Osteocyte (in vitro differentiated cells): ENCODE data around the gene FGF2. TPM values are rescaled to one million over a fixed set of nuclear protein-coding genes. Genes with fewer than 3 reads are reported as not detected.
A peak's percentile ranks its signal among the peaks of the same experiment; 100 is the strongest.
"Not testable (repeated sequence)": the region's sequence is repeated elsewhere in the genome, so short reads cannot be mapped to it uniquely, and the experiment has no call there.

Experiments
- DNase-seq: peaks from one replicate; pipeline ENCODE4 v3.0.0; 2021; ENCODE audit warnings: mixed read lengths; ENCODE audit not compliant: unreplicated experiment; ENCODE audit errors: extremely low spot score
- H3K27ac Mint-ChIP-seq: one replicate; pipeline ENCODE4 v1.8.0; 2021; ENCODE audit warnings: mild to moderate bottlenecking, mixed read lengths; ENCODE audit not compliant: unreplicated experiment
- H3K27me3 Mint-ChIP-seq: one replicate; pipeline ENCODE4 v1.8.0; 2021; ENCODE audit warnings: mixed read lengths; ENCODE audit not compliant: unreplicated experiment
- H3K36me3 Mint-ChIP-seq: one replicate; pipeline ENCODE4 v1.8.0; 2021; ENCODE audit warnings: mixed read lengths; ENCODE audit not compliant: unreplicated experiment
- H3K4me1 Mint-ChIP-seq: one replicate; pipeline ENCODE4 v1.8.0; 2021; ENCODE audit warnings: mixed read lengths; ENCODE audit not compliant: unreplicated experiment
- H3K4me3 Mint-ChIP-seq: one replicate; pipeline ENCODE4 v1.8.0; 2021; ENCODE audit warnings: mild to moderate bottlenecking, moderate library complexity, mixed read lengths; ENCODE audit not compliant: unreplicated experiment
- H3K9me3 Mint-ChIP-seq: one replicate; pipeline ENCODE4 v1.8.0; 2021; ENCODE audit warnings: mixed read lengths; ENCODE audit not compliant: unreplicated experiment
- total RNA-seq: library from RNA; stranded (reverse); gene quantifications from 2 replicates; pipeline ENCODE4 v1.2.1, GENCODE V29; 2021
- TF ChIP-seq, protein P1 (sequence below): fragments of 200-600 bp; sonication (generic); IDR thresholded peaks from 2 replicates; pipeline ENCODE4 v1.5.0; 2021; ENCODE audit warnings: antibody characterized with exemption, mild to moderate bottlenecking, moderate library complexity

FGF2 gene
- total RNA-seq, 1 donor from 2014 or later, result 29.2 TPM

DNA sequence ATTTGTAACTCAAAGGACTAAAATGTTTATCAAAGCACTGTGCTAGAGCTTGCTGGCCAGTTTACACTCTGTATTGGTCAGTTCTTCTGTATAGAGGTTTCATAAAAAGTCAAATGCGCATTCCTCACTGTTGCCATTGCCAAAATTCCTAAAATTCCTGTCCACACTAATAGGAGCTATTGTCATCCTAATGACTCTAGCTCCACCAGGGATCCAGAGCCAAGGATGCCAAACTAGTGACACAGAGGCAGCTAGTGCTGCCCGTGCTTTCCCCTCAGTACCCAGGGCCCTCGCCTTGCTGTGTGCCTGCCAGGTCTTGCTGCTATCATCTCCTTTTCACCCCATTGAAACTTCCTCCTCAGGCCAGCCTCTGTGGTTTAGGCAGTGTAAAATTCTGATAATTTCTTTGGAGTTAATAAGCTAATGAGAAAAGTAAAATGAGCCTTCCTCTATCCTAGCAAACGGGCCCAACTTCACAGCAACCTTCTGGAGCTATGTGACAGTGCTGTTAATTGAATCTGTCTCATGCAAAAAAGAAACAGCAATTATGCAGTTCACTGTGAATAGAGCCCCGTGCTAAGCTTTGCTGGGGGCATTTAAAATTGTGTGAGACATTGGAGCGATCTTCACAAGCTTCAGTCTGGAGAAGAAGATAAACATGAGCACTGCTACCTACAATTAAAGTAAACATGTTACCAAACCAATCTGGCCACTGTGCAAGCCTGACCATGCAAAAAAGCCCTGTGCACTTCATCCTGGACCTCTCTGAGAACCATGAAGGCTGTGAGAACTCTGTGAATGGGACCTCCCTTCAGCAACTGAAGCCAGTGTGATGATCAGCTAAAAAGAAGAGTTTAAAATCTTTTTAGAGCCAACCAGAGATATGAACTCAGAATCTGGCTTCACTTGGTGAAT, 43.1 kb upstream of the FGF2 start:
- Mint-ChIP-seq H3K9me3 (no peaks in the 10 kb centered on the region), H3K4me3 (peak overlapping the region; percentile 41), H3K4me1 (peaks cover 61% of the 10 kb centered on the region), H3K27me3 (no peaks in the 10 kb centered on the region), H3K27ac (peak overlapping the region; percentile 90), H3K36me3 (no peaks in the 10 kb centered on the region)
- DNase-seq, result no peak
- TF ChIP-seq, protein P1, sequence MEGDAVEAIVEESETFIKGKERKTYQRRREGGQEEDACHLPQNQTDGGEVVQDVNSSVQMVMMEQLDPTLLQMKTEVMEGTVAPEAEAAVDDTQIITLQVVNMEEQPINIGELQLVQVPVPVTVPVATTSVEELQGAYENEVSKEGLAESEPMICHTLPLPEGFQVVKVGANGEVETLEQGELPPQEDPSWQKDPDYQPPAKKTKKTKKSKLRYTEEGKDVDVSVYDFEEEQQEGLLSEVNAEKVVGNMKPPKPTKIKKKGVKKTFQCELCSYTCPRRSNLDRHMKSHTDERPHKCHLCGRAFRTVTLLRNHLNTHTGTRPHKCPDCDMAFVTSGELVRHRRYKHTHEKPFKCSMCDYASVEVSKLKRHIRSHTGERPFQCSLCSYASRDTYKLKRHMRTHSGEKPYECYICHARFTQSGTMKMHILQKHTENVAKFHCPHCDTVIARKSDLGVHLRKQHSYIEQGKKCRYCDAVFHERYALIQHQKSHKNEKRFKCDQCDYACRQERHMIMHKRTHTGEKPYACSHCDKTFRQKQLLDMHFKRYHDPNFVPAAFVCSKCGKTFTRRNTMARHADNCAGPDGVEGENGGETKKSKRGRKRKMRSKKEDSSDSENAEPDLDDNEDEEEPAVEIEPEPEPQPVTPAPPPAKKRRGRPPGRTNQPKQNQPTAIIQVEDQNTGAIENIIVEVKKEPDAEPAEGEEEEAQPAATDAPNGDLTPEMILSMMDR, result no peak

DNA sequence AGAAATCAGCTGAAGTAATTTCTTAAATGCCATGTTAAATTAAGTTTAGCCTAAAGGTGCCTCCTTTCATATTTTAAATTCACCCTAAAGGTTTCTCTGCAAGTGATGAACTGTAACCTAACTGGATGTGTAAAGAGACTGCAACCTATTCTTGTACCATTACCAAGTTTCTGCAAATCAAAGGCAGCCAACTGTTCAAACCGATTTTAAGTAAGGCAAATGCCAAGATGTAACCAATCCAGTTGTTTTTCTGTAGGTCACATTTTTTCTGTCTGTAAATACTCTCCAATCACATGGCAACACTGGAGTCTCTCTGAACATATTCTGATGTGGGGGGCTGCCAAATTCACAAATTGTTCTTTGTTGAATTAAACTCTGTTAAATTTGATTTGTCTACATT, 42.4 kb upstream of the FGF2 start:
- TF ChIP-seq, protein P1, result no peak
- no peak overlapping the region for H3K4me3 Mint-ChIP-seq
- H3K9me3 Mint-ChIP-seq, result no peaks in the 10 kb centered on the region
- no peaks in the 10 kb centered on the region for H3K27me3 Mint-ChIP-seq
- DNase-seq, result no peak
- H3K4me1 Mint-ChIP-seq, result peaks cover 58% of the 10 kb centered on the region
- peak overlapping the region; percentile 90 for H3K27ac Mint-ChIP-seq
- H3K36me3 Mint-ChIP-seq, result no peaks in the 10 kb centered on the region

DNA sequence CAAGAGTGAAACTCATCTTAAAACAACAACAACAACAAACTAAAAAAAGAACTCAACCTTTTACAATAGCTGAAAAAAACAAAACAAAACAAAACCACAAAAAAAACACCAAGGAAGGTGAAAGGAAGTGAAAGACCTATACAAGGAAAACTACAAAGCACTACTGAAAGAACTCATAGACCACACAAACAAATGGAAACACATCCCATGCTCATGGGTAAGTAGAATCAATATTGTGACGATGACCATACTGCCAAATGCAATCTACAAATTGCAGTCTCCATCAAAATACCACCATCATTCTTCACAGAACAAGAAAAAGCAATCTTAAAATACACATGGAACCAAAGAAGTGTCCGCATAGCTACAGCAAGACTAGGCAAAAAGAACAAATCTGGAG, 41.5 kb upstream of the FGF2 start:
- Mint-ChIP-seq H3K27me3 (no peaks in the 10 kb centered on the region), H3K4me3 (no peak overlapping the region), H3K36me3 (no peaks in the 10 kb centered on the region), H3K4me1 (peaks cover 60% of the 10 kb centered on the region), H3K9me3 (no peaks in the 10 kb centered on the region), H3K27ac (peak overlapping the region; percentile 23)
- no peak for DNase-seq
- TF ChIP-seq, protein P1, result no peak

DNA sequence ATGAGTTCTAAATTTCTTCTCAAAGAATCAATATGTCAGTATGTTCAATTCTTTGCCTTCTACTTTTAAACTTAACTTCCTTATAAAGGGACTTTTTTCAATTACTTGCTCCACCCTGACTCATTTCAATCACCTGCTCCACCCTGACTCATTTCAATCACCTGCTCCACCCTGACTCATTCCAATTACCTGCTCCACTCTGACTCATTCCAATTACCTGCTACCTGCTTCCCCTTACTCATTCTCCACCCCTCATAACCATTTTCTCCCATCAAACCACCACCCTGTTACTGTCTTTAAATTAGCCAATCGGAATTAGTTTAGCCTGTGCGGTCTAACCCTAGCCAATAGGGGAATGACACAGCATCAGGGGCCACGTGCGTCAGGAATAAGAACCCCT, 40.3 kb upstream of the FGF2 start:
- H3K36me3 Mint-ChIP-seq, DNase-seq, H3K9me3 Mint-ChIP-seq, H3K27me3 Mint-ChIP-seq, H3K4me3 Mint-ChIP-seq: not testable (repeated sequence)
- Mint-ChIP-seq H3K27ac (peak overlapping the region; percentile 64), H3K4me1 (peaks cover 56% of the 10 kb centered on the region)

DNA sequence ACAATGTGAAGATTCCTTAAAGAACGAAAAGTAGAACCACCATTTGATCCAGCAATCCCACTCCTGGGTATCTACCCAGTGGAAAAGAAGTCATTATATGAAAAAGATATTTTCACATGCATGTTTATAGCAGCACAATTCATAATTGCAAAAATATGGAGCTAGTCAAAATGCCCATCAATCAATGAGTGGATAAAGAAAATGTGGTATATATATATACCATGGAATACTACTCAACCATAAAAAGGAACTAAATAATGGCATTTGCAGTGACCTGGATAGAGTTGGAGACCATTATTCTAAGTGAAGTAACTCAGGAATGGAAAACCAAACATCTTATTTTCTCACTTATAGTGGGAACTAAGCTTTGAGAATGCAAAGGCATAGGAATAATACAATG, 39.7 kb upstream of the FGF2 start:
- DNase-seq, H3K27me3 Mint-ChIP-seq, H3K36me3 Mint-ChIP-seq, H3K9me3 Mint-ChIP-seq, H3K4me3 Mint-ChIP-seq: not testable (repeated sequence)
- H3K4me1 Mint-ChIP-seq, result peaks cover 50% of the 10 kb centered on the region
- H3K27ac Mint-ChIP-seq, result peak overlapping the region; percentile 62

DNA sequence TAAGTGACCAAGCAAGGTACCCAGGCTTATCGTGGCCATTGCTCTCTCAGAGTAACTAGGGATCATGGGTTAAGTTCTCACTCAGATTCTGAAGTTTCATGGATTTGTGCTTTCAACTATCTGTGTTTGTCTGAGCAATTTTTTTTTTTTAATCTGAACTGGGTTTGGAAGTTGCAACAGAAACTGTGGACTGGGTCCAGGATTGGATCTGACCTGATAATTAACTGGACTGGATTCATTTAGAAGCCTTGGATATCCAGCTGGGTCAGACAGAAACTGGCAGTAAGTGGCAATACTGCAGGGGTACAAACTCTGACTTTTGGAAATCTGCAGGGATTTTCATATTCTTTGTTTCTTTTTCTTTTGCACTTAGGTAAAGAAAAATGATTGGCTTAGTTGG, 38.7 kb upstream of the FGF2 start:
- Mint-ChIP-seq H3K27me3 (no peaks in the 10 kb centered on the region), H3K27ac (peak overlapping the region; percentile 62), H3K4me3 (no peak overlapping the region), H3K4me1 (peaks cover 39% of the 10 kb centered on the region), H3K9me3 (no peaks in the 10 kb centered on the region), H3K36me3 (no peaks in the 10 kb centered on the region)
- DNase-seq, result no peak
- TF ChIP-seq, protein P1, result no peak
